ENCODE results near the gene NLN.

- TF ChIP-seq POLR2AphosphoS5 (IDR thresholded peaks at IDR 0.05; ENCODE audit: low read depth) (no peak), CTCF (IDR thresholded peaks at IDR 0.05; ENCODE audit: insufficient read depth, low read length) (no peak), SPI1 (IDR thresholded peaks at IDR 0.05; ENCODE audit: borderline replicate concordance, low read depth) (no peak)
Observed at GRCh38 chr5:65696892-65697291, 25.1 kb upstream of the NLN start.

Data from HL-60 (cell line).